ENCODE results near the gene ARPC5L.

Gene ARPC5L

GRCh38 chr9:124863371-124863871, 1.5 kb downstream of the ARPC5L start:
- 91 to 93% methylated on average over 7 of the region's 7 CpGs for WGBS, 2 experiments
- no peaks in the 10 kb centered on the region for H3K27me3 ChIP-seq (ENCODE audit: control insufficient read depth, insufficient read depth, low read length, poor library complexity, severe bottlenecking)
- H3K4me3 ChIP-seq (ENCODE audit: insufficient read depth, low read depth, low read length), result no peak overlapping the region
- no peak overlapping the region for H3K27ac ChIP-seq (ENCODE audit: insufficient read depth, low read depth, low read length, poor library complexity, severe bottlenecking)
- peaks cover 19% of the 10 kb centered on the region for H3K4me1 ChIP-seq (ENCODE audit: control insufficient read depth, insufficient read depth, low read length)
- peaks cover 19% of the 10 kb centered on the region for H3K36me3 ChIP-seq (ENCODE audit: control insufficient read depth, insufficient read depth, low read length)
- no peaks in the 10 kb centered on the region for H3K9me3 ChIP-seq (ENCODE audit: control insufficient read depth, low read length)

GRCh38 chr9:124868511-124869465, 6.9 kb downstream of the ARPC5L start:
- Histone ChIP-seq H3K36me3 (ENCODE audit: control insufficient read depth, insufficient read depth, low read length) (peaks cover 3% of the 10 kb centered on the region), H3K4me3 (ENCODE audit: insufficient read depth, low read depth, low read length) (peak overlapping the region; percentile 81), H3K27ac (ENCODE audit: insufficient read depth, low read depth, low read length, poor library complexity, severe bottlenecking) (peak overlapping the region; percentile 86), H3K9me3 (ENCODE audit: control insufficient read depth, low read length) (no peaks in the 10 kb centered on the region), H3K4me1 (ENCODE audit: control insufficient read depth, insufficient read depth, low read length) (peaks cover 15% of the 10 kb centered on the region), H3K27me3 (ENCODE audit: control insufficient read depth, insufficient read depth, low read length, poor library complexity, severe bottlenecking) (no peaks in the 10 kb centered on the region)
- WGBS, 2 experiments, result 0% methylated on average over 101 of the region's 101 CpGs

GRCh38 chr9:124869466-124869985, 7.6 kb downstream of the ARPC5L start:
- WGBS, 2 experiments, result 0 to 1% methylated on average over 40 of the region's 41 CpGs

GRCh38 chr9:124869986-124870560, 8.1 kb downstream of the ARPC5L start:
- Histone ChIP-seq H3K36me3 (ENCODE audit: control insufficient read depth, insufficient read depth, low read length) (peaks cover 14% of the 10 kb centered on the region), H3K27ac (ENCODE audit: insufficient read depth, low read depth, low read length, poor library complexity, severe bottlenecking) (peak overlapping the region; percentile 18), H3K9me3 (ENCODE audit: control insufficient read depth, low read length) (no peaks in the 10 kb centered on the region), H3K27me3 (ENCODE audit: control insufficient read depth, insufficient read depth, low read length, poor library complexity, severe bottlenecking) (no peaks in the 10 kb centered on the region), H3K4me1 (ENCODE audit: control insufficient read depth, insufficient read depth, low read length) (peaks cover 15% of the 10 kb centered on the region), H3K4me3 (ENCODE audit: insufficient read depth, low read depth, low read length) (peak overlapping the region; percentile 81)
- WGBS, 2 experiments, result 25% methylated on average over 12 of the region's 12 CpGs

More at GRCh38 chr9:124869466-124869985, 7.6 kb downstream of the ARPC5L start:
- Histone ChIP-seq H3K9me3 (ENCODE audit: control insufficient read depth, low read length) (no peaks in the 10 kb centered on the region), H3K4me3 (ENCODE audit: insufficient read depth, low read depth, low read length) (peak overlapping the region; percentile 81), H3K4me1 (ENCODE audit: control insufficient read depth, insufficient read depth, low read length) (peaks cover 15% of the 10 kb centered on the region), H3K36me3 (ENCODE audit: control insufficient read depth, insufficient read depth, low read length) (peaks cover 8% of the 10 kb centered on the region), H3K27ac (ENCODE audit: insufficient read depth, low read depth, low read length, poor library complexity, severe bottlenecking) (no peak overlapping the region), H3K27me3 (ENCODE audit: control insufficient read depth, insufficient read depth, low read length, poor library complexity, severe bottlenecking) (no peaks in the 10 kb centered on the region)

- Histone ChIP-seq H3K9me3 (ENCODE audit: control insufficient read depth, low read length) (no peaks in the 10 kb centered on the region), H3K4me1 (ENCODE audit: control insufficient read depth, insufficient read depth, low read length) (peaks cover 15% of the 10 kb centered on the region), H3K27me3 (ENCODE audit: control insufficient read depth, insufficient read depth, low read length, poor library complexity, severe bottlenecking) (no peaks in the 10 kb centered on the region), H3K36me3 (ENCODE audit: control insufficient read depth, insufficient read depth, low read length) (peaks cover 19% of the 10 kb centered on the region), H3K27ac (ENCODE audit: insufficient read depth, low read depth, low read length, poor library complexity, severe bottlenecking) (peak overlapping the region; percentile 18), H3K4me3 (ENCODE audit: insufficient read depth, low read depth, low read length) (peak overlapping the region; percentile 81)
- 78 to 82% methylated on average over 6 of the region's 6 CpGs for WGBS, 2 experiments
Measured at GRCh38 chr9:124870723-124871122, 8.8 kb downstream of the ARPC5L start.

- Histone ChIP-seq H3K27ac (ENCODE audit: insufficient read depth, low read depth, low read length, poor library complexity, severe bottlenecking) (no peak overlapping the region), H3K9me3 (ENCODE audit: control insufficient read depth, low read length) (no peaks in the 10 kb centered on the region), H3K27me3 (ENCODE audit: control insufficient read depth, insufficient read depth, low read length, poor library complexity, severe bottlenecking) (no peaks in the 10 kb centered on the region), H3K36me3 (ENCODE audit: control insufficient read depth, insufficient read depth, low read length) (peaks cover 19% of the 10 kb centered on the region), H3K4me3 (ENCODE audit: insufficient read depth, low read depth, low read length) (no peak overlapping the region), H3K4me1 (ENCODE audit: control insufficient read depth, insufficient read depth, low read length) (peaks cover 15% of the 10 kb centered on the region)
- 90 to 91% methylated on average over 11 of the region's 11 CpGs for WGBS, 2 experiments
Measured at GRCh38 chr9:124871156-124871561, 9.2 kb downstream of the ARPC5L start.

- no peaks in the 10 kb centered on the region for H3K27me3 ChIP-seq (ENCODE audit: control insufficient read depth, insufficient read depth, low read length, poor library complexity, severe bottlenecking)
- H3K4me1 ChIP-seq (ENCODE audit: control insufficient read depth, insufficient read depth, low read length), result peaks cover 10% of the 10 kb centered on the region
- no peak overlapping the region for H3K4me3 ChIP-seq (ENCODE audit: insufficient read depth, low read depth, low read length)
- peaks cover 24% of the 10 kb centered on the region for H3K36me3 ChIP-seq (ENCODE audit: control insufficient read depth, insufficient read depth, low read length)
- H3K27ac ChIP-seq (ENCODE audit: insufficient read depth, low read depth, low read length, poor library complexity, severe bottlenecking), result no peak overlapping the region
- 93% methylated on average over 14 of the region's 14 CpGs for WGBS, 2 experiments
- H3K9me3 ChIP-seq (ENCODE audit: control insufficient read depth, low read length), result no peaks in the 10 kb centered on the region
Measured at GRCh38 chr9:124873664-124874063, 11.7 kb downstream of the ARPC5L start.

- Histone ChIP-seq H3K4me3 (ENCODE audit: insufficient read depth, low read depth, low read length) (no peak overlapping the region), H3K27me3 (ENCODE audit: control insufficient read depth, insufficient read depth, low read length, poor library complexity, severe bottlenecking) (no peaks in the 10 kb centered on the region), H3K27ac (ENCODE audit: insufficient read depth, low read depth, low read length, poor library complexity, severe bottlenecking) (no peak overlapping the region), H3K36me3 (ENCODE audit: control insufficient read depth, insufficient read depth, low read length) (peaks cover 24% of the 10 kb centered on the region), H3K4me1 (ENCODE audit: control insufficient read depth, insufficient read depth, low read length) (peaks cover 12% of the 10 kb centered on the region), H3K9me3 (ENCODE audit: control insufficient read depth, low read length) (no peaks in the 10 kb centered on the region)
- 94 to 97% methylated on average over 6 of the region's 6 CpGs for WGBS, 2 experiments
Measured at GRCh38 chr9:124875501-124875900, 13.6 kb downstream of the ARPC5L start.

GRCh38 chr9:124877021-124877782, 15.3 kb downstream of the ARPC5L start:
- Histone ChIP-seq H3K4me1 (ENCODE audit: control insufficient read depth, insufficient read depth, low read length) (peaks cover 7% of the 10 kb centered on the region), H3K27me3 (ENCODE audit: control insufficient read depth, insufficient read depth, low read length, poor library complexity, severe bottlenecking) (no peaks in the 10 kb centered on the region), H3K4me3 (ENCODE audit: insufficient read depth, low read depth, low read length) (no peak overlapping the region), H3K27ac (ENCODE audit: insufficient read depth, low read depth, low read length, poor library complexity, severe bottlenecking) (no peak overlapping the region), H3K36me3 (ENCODE audit: control insufficient read depth, insufficient read depth, low read length) (peaks cover 24% of the 10 kb centered on the region), H3K9me3 (ENCODE audit: control insufficient read depth, low read length) (no peaks in the 10 kb centered on the region)
- WGBS, 2 experiments, result 96% methylated on average over 12 to 14 of the region's 14 CpGs

Measured in ectodermal cell (in vitro differentiated cells).